Activated T-cell treated with anti-CD3 and anti-CD28 coated beads, Interleukin-2, amount 50 U/mL, for 4 hours (primary cell): ENCODE data around the gene DOC2A. TPM values are rescaled to one million over a fixed set of nuclear protein-coding genes. Genes with fewer than 3 reads are reported as not detected.

Source experiments
- ATAC-seq, 2 donors: fragments of 200-7000 bp; cut with Tn5 transposase; one replicate each; pipeline ENCODE4 v1.10.0; 2021
- DNase-seq: peaks from one replicate; pipeline ENCODE4 v3.0.0-alpha.2; 2020
- H3K27me3 Mint-ChIP-seq: one replicate; pipeline ENCODE4 v1.8.0; 2021; ENCODE audit warnings: low read depth, mixed read lengths
- H3K36me3 Mint-ChIP-seq: one replicate; pipeline ENCODE4 v1.8.0; 2022; ENCODE audit warnings: mixed read lengths; ENCODE audit not compliant: insufficient read depth
- H3K4me1 Mint-ChIP-seq: one replicate; pipeline ENCODE4 v1.8.0; 2021; ENCODE audit warnings: low read depth, mixed read lengths
- H3K4me3 Mint-ChIP-seq: one replicate; pipeline ENCODE4 v1.8.0; 2021; ENCODE audit warnings: mild to moderate bottlenecking, moderate library complexity, mixed read lengths
- H3K9me3 Mint-ChIP-seq: one replicate; pipeline ENCODE4 v1.8.0; 2021; ENCODE audit warnings: mixed read lengths
- total RNA-seq, 3 donors: library from RNA; stranded (reverse); gene quantifications; one replicate each; pipeline ENCODE4 v1.2.1, GENCODE V29; 2021

DOC2A gene
- total RNA-seq, 3 donors from 2014 or later = 0.49 to 2.5 (median 1.1) TPM

- no peaks in the 10 kb centered on the region for H3K9me3 Mint-ChIP-seq
- H3K36me3 Mint-ChIP-seq = peaks cover 27% of the 10 kb centered on the region
- ATAC-seq = no peak
- peaks cover 27% of the 10 kb centered on the region for H3K4me1 Mint-ChIP-seq
- no peak overlapping the region for H3K4me3 Mint-ChIP-seq
- no peak for DNase-seq
- H3K27me3 Mint-ChIP-seq = no peaks in the 10 kb centered on the region
Observed at GRCh38 chr16:29992344-29992967, 18.4 kb downstream of the DOC2A start.

- H3K4me1 Mint-ChIP-seq = peaks cover 22% of the 10 kb centered on the region
- ATAC-seq (no peak), DNase-seq (no peak)
- no peak overlapping the region for H3K4me3 Mint-ChIP-seq
- no peaks in the 10 kb centered on the region for H3K27me3 Mint-ChIP-seq
- peaks cover 30% of the 10 kb centered on the region for H3K36me3 Mint-ChIP-seq
- H3K9me3 Mint-ChIP-seq = no peaks in the 10 kb centered on the region
Observed at GRCh38 chr16:29991571-29991904, 19.3 kb downstream of the DOC2A start.

GRCh38 chr16:29990883-29991570, 19.8 kb downstream of the DOC2A start:
- no peaks in the 10 kb centered on the region for H3K9me3 Mint-ChIP-seq
- H3K36me3 Mint-ChIP-seq = peaks cover 32% of the 10 kb centered on the region
- no peak for DNase-seq
- ATAC-seq = no peak
- no peaks in the 10 kb centered on the region for H3K27me3 Mint-ChIP-seq
- H3K4me1 Mint-ChIP-seq = peaks cover 21% of the 10 kb centered on the region
- no peak overlapping the region for H3K4me3 Mint-ChIP-seq

- H3K4me3 Mint-ChIP-seq = no peak overlapping the region
- H3K27me3 Mint-ChIP-seq = no peaks in the 10 kb centered on the region
- peaks cover 40% of the 10 kb centered on the region for H3K36me3 Mint-ChIP-seq
- DNase-seq = no peak
- no peak for ATAC-seq
- H3K9me3 Mint-ChIP-seq = no peaks in the 10 kb centered on the region
- peaks cover 13% of the 10 kb centered on the region for H3K4me1 Mint-ChIP-seq
Observed at GRCh38 chr16:29990034-29990433, 20.8 kb downstream of the DOC2A start.

- ATAC-seq = no peak
- Mint-ChIP-seq H3K4me1 (peaks cover 6% of the 10 kb centered on the region), H3K4me3 (no peak overlapping the region), H3K36me3 (peaks cover 47% of the 10 kb centered on the region), H3K9me3 (no peaks in the 10 kb centered on the region), H3K27me3 (no peaks in the 10 kb centered on the region)
- no peak for DNase-seq
Observed at GRCh38 chr16:29989111-29989858, 21.5 kb downstream of the DOC2A start.

- ATAC-seq = no peak
- Mint-ChIP-seq H3K27me3 (no peaks in the 10 kb centered on the region), H3K36me3 (peaks cover 47% of the 10 kb centered on the region), H3K4me1 (no peaks in the 10 kb centered on the region), H3K9me3 (no peaks in the 10 kb centered on the region), H3K4me3 (no peak overlapping the region)
- no peak for DNase-seq
Observed at GRCh38 chr16:29988346-29989075, 22.3 kb downstream of the DOC2A start.

GRCh38 chr16:29987371-29988085, 23.3 kb downstream of the DOC2A start:
- no peak overlapping the region for H3K4me3 Mint-ChIP-seq
- no peaks in the 10 kb centered on the region for H3K4me1 Mint-ChIP-seq
- DNase-seq (no peak), ATAC-seq (no peak)
- H3K27me3 Mint-ChIP-seq = no peaks in the 10 kb centered on the region
- no peaks in the 10 kb centered on the region for H3K9me3 Mint-ChIP-seq
- H3K36me3 Mint-ChIP-seq = peaks cover 49% of the 10 kb centered on the region

- no peaks in the 10 kb centered on the region for H3K9me3 Mint-ChIP-seq
- ATAC-seq = no peak
- no peaks in the 10 kb centered on the region for H3K4me1 Mint-ChIP-seq
- no peaks in the 10 kb centered on the region for H3K27me3 Mint-ChIP-seq
- H3K4me3 Mint-ChIP-seq = no peak overlapping the region
- no peak for DNase-seq
- peaks cover 50% of the 10 kb centered on the region for H3K36me3 Mint-ChIP-seq
Observed at GRCh38 chr16:29986931-29987330, 23.9 kb downstream of the DOC2A start.

- ATAC-seq (no peak), DNase-seq (no peak)
- Mint-ChIP-seq H3K4me3 (no peak overlapping the region), H3K27me3 (no peaks in the 10 kb centered on the region), H3K4me1 (no peaks in the 10 kb centered on the region), H3K36me3 (peaks cover 54% of the 10 kb centered on the region), H3K9me3 (no peaks in the 10 kb centered on the region)
Observed at GRCh38 chr16:29986231-29986630, 24.6 kb downstream of the DOC2A start.

- Mint-ChIP-seq H3K27me3 (no peaks in the 10 kb centered on the region), H3K4me3 (no peak overlapping the region)
Observed at GRCh38 chr16:29985271-29985811, 25.5 kb downstream of the DOC2A start.

GRCh38 chr16:29984764-29985147, 26.1 kb downstream of the DOC2A start:
- Mint-ChIP-seq H3K4me1 (no peaks in the 10 kb centered on the region), H3K4me3 (no peak overlapping the region), H3K36me3 (peaks cover 60% of the 10 kb centered on the region), H3K9me3 (no peaks in the 10 kb centered on the region), H3K27me3 (no peaks in the 10 kb centered on the region)
- no peak for ATAC-seq
- DNase-seq = no peak

More at GRCh38 chr16:29985271-29985811, 25.5 kb downstream of the DOC2A start:
- DNase-seq = no peak
- no peaks in the 10 kb centered on the region for H3K4me1 Mint-ChIP-seq
- H3K9me3 Mint-ChIP-seq = no peaks in the 10 kb centered on the region
- H3K36me3 Mint-ChIP-seq = peaks cover 57% of the 10 kb centered on the region
- ATAC-seq = no peak

GRCh38 chr16:29984137-29984763, 26.6 kb downstream of the DOC2A start:
- no peak for DNase-seq
- Mint-ChIP-seq H3K36me3 (peaks cover 62% of the 10 kb centered on the region), H3K4me1 (no peaks in the 10 kb centered on the region)

GRCh38 chr16:29983420-29984136, 27.2 kb downstream of the DOC2A start:
- Mint-ChIP-seq H3K4me1 (no peaks in the 10 kb centered on the region), H3K36me3 (peaks cover 62% of the 10 kb centered on the region), H3K9me3 (no peaks in the 10 kb centered on the region), H3K27me3 (no peaks in the 10 kb centered on the region), H3K4me3 (no peak overlapping the region)
- DNase-seq (no peak), ATAC-seq (no peak)

More at GRCh38 chr16:29984137-29984763, 26.6 kb downstream of the DOC2A start:
- Mint-ChIP-seq H3K9me3 (no peaks in the 10 kb centered on the region), H3K4me3 (no peak overlapping the region), H3K27me3 (no peaks in the 10 kb centered on the region)
- no peak for ATAC-seq
